NCI-H345 treated with DMSO at 0.1 percent for 48 hours (cell line): ENCODE results near the gene AGAP3.

Experiments used
- DNase-seq: peaks from one replicate; lab custom pipeline; 2025; ENCODE audit not compliant: unreplicated experiment; lab: John Stamatoyannopoulos, UW

Gene AGAP3

GRCh38 chr7:151134743-151135524 lies 48.7 kb downstream of the AGAP3 start:
- no peak for DNase-seq

DNA sequence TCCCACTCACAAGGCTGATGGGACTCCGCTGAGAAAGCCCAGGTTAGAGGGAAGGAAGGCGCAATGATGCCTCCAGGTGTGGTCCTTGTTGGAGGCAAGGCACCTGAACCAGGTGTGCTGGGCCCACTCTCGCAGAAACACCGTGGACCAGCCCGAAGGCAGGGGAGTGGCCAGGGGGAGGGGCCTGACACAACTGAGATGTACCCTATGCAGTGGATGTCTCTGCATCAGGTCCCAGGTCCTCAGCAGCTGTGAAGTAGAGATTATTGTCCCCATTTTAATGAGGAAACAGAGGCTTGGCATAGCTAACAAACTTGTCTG lies 49.2 kb downstream of the AGAP3 start:
- DNase-seq: no peak

GRCh38 chr7:151135866-151136843 lies 49.9 kb downstream of the AGAP3 start:
- no peak for DNase-seq

DNA sequence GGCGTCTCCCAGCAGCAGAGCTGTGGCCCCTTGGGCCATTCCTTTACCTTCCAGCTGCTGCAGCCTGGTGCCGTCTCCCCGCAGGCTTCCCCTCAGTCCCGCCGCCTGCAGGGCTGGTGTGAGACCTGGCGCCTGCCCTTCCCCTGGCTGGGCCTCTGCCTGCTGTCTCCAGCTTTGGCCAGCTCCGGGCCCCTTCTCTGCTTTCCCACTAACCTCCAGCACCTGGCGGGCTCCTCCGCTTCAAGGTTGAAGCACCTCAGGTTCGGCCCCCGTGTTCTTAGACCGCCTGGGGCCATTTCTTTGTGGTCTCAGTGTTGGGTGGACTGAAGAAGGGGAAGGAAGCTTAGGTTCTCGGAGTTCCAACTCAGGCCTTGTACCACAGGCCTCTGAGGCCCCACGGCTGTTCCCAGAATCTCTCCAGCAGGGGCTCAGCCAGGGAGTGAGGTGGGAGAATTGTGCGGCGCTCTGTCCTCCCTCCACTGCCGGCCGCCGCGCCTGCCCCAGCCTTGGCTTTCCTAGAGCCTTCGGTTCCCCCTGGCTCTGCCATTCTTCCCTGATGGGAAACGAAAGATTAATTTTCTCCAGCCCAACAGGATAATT lies 50.9 kb downstream of the AGAP3 start:
- DNase-seq: no peak

DNA sequence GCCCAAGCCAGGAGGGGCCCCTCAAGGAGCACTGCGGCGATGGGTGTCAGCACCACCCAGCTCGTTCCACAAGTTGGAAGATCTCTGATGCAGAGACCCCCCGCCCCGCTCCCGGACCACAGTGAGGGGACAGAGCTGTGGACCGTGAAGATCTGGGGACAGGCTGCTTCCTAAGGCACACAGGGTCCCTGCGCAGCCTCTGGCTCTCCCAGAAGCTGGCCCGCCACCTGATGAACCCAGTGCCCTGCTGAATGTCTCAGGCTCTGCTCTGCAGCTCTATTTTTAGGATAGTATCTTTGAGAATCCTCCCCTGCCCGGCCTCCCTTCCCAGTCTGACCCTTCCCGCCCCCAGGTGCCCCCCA lies 51.5 kb downstream of the AGAP3 start:
- DNase-seq: no peak

- no peak for DNase-seq
These were observed 52.0 kb downstream of the AGAP3 start for GRCh38 chr7:151138153-151138851.

- no peak for DNase-seq
These were observed 53.0 kb downstream of the AGAP3 start for GRCh38 chr7:151139071-151139790.

DNA sequence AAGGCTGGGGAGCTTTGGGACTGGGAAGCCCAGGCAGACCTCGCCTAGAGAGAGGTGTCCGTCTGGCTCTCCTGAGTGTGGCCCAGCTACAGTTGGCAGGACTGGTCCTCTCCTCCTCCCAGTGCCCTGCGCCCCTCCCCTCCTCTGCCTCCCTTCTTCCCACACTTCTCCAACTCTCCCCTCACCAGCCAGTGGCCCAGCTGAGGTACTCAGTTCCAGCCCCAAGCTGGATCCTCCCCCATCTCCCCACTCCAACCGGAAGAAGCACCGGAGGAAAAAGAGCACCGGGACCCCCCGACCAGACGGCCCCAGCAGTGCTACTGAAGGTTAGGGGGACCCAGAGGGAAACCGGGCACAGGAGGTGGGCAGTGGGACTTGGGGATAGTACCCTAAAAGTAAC lies 53.5 kb downstream of the AGAP3 start:
- no peak for DNase-seq

GRCh38 chr7:151140826-151141225 lies 54.6 kb downstream of the AGAP3 start:
- no peak for DNase-seq

- no peak for DNase-seq
These were observed 55.1 kb downstream of the AGAP3 start for GRCh38 chr7:151141311-151141854.

DNA sequence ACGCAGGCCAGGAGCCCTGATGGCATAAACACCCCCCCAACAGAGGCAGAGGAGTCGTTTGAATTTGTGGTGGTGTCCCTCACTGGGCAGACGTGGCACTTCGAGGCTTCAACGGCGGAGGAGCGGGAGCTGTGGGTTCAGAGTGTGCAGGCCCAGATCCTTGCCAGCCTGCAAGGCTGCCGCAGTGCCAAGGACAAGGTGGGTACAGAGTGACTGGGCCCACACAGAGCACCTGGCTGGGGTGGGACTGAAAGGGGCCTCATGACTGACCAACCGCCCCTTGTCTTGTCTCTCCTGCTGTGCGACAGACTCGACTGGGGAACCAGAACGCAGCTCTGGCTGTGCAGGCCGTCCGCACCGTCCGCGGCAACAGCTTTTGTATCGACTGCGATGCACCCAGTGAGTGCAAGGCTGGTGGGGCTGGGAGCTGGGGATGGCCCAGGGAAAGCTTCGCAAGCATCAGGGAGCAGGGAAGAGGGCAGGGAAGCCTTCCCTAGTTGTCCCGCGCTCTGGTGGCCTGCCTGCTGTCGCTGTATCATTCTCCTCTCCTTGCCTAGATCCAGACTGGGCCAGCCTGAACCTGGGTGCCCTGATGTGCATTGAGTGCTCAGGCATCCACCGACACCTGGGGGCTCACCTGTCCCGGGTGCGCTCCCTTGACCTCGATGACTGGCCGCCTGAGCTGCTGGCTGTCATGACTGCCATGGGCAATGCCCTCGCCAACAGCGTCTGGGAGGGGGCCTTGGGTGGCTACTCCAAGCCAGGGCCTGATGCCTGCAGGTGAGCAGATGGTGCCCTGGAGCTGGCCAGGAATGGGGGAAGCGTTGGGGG lies 55.8 kb downstream of the AGAP3 start:
- DNase-seq: no peak

DNA sequence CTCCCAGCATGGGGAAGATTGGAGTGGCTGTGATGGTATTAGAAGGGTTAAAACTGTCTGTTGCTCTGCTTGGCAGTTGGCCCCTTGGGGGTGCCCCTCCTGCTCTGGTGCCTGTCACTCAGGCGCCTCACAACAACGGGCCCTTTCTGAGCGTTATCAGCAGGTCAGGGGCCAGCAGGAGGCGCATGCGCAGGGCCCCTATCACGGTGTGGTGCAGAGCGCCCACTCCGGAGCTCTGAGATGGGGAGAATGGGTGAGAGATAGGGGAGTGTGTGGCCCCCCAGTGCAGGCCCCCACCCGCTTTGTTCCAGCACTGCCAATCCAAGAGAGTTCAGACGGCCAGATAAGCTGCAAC lies 56.4 kb downstream of the AGAP3 start:
- no peak for DNase-seq

- no peak for DNase-seq
These were observed 57.2 kb downstream of the AGAP3 start for GRCh38 chr7:151143261-151144015.

DNA sequence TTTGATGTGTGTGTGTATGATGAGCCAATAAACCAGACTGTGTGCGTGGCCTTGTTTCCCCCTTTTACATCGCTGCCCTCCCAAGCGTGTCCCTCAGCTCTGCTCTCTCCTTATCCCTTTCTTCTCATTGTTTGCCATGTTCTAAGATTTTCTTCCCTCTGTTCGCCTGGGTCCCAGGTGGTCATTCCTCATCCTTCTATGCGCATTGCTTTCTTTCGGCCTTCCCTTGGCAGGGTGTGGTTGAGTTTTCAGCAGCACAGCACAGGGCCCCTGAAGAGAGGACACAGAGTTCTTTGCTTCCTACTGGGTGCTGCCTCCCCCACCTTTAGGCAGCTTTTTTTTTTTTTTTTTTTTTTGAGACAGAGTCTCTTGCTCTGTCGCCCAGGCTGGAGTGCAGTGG lies 58.1 kb downstream of the AGAP3 start:
- no peak for DNase-seq

DNA sequence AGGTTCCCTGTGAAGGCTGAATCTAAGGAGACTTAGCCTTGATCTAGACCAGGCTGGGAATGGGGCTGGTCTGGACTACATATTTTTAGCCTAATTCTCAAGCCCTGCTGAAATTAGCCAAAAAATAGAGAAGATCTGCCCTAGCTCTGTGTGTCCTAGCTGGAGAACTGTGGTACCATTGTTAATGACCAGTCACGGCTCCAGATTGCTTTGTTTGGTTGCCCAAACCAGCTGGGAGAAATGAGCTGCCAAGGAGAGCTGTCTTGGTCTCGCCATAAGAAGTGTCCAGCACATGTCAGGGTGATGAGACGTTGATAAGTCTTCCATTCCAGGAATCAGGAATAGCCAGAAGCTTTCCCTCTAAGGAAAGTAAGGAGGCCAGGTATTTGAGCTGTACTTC lies 60.5 kb downstream of the AGAP3 start:
- DNase-seq: no peak

GRCh38 chr7:151148319-151149259 lies 62.3 kb downstream of the AGAP3 start:
- no peak for DNase-seq

- no peak for DNase-seq
These were observed 64.1 kb downstream of the AGAP3 start for GRCh38 chr7:151150388-151150787.
